ENCODE measurements around the gene TJP1.
"Not testable (repeated sequence)": the region's sequence is repeated elsewhere in the genome, so short reads cannot be mapped to it uniquely, and the experiment has no call there.

Gene TJP1

GRCh38 chr15:29840054-29840453 is 17.8 kb upstream of the TJP1 start:
- in situ Hi-C loops (cut with HindIII; ENCODE audit: low sequenced_read_pairs): no loop called here

DNA sequence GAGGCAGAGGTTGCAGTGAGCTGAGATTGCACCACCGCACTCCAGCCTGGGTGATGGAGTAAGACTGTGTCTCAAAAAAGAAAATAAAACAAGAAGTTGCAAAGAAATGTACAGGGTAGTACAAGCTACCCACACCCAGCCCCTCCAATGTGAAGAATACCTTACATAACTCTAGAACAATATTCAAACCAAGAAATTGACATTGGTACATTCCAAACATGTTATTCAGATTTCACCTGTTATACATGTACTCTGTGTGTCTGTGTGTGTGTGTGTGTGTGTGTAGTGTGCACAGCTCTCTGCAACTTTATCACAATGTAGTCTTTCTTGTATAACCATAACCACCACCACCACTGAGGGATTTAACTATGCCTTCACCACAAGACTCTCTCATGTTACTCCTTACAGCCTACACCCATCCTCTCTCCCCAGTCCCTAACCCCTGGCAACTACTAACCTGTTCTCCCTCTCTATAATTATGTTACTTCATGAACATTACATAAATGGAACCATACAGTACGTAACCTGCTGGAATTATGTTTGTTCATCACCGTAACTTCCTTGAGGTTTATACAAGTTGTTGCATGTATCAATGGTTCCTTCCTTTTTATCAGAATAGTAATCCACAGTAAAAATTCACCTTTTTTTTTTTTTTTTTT is 16.2 kb upstream of the TJP1 start:
- in situ Hi-C loops (cut with HindIII; ENCODE audit: low sequenced_read_pairs): no loop called here

GRCh38 chr15:29835301-29835700 is 13.0 kb upstream of the TJP1 start:
- in situ Hi-C loops (cut with HindIII; ENCODE audit: low sequenced_read_pairs): no loop called here

DNA sequence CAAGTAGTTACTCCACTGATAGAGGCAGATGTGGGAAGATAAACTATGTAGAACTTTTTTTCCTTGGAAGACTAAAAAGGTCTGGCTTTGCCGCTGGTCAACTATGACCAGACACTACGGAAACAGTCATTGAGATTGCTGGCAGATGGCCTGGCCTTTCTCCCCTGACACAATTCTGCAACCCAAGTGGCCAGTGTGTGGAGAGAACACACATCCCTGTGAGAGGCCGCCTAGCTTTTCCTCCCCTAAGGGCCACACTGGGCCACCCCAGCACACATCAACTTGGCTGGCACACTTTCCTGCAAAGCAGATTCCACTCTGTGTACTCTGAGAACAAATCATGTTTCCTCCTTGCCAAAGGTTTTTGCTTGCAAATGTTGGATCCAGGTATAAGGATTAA is 10.4 kb upstream of the TJP1 start:
- in situ Hi-C loops (cut with HindIII; ENCODE audit: low sequenced_read_pairs): no loop called here

DNA sequence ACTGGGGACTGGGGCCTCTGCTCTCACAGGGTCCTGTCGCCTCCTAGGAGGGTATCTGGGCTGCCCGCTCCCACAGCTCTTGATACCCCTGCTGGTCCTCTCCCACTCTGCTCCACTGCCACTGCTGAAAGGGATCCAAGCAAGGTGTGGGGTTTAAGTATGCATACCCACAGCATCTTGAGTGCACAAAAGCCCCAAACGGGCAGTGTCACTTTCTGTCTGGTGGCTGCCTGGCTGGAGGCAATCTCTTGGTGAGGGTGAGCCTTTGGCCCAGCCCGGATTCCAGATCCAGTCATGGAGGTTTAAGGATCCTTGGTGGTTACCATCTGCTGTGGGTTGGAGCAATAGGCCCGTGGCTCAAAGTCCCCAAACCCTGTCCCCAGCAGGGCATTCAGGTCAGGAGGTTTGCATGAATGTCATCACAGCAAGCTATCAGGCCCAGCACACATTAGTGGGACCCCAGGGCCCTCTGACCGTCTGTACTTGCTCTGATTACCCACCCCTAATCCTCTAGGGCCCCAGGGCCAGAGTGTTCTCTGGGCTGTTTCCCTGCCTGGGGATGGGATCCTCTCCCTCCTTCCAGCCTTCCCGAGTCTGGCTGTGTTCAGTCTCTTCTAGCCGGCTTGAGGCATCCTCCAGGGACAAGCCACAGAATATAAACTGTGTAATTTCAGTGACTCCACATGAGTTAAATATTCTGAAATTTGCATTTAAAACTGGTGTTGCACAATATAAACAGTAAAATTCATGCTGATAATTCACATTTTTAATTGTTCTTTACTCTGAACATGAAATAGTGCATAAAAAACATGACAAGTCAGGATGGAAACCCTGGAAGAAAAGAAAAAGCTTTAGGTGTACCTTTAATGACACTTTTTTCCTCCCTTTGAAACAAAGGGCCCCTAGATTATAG is 4.9 kb upstream of the TJP1 start:
- in situ Hi-C loops (cut with HindIII; ENCODE audit: low sequenced_read_pairs): no loop called here

DNA sequence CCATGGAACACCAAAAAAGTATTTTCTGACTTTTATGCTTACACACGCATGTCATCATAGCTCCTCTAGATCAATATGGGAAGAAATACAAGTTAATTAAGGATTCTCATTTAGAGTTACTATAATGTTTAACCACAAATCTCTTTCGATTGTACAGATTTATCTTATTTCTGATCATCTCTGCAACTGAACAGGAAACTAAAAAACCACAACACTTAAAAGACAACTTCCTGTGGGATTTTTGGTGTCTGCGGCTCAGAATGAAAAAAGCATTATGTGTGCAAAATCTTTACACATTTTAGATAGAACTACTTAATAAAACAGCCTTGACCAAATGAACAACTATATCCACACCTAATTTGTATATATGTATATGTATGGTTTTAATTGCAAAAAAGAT is 3.0 kb upstream of the TJP1 start:
- in situ Hi-C loops (cut with HindIII; ENCODE audit: low sequenced_read_pairs): no loop called here

- in situ Hi-C loops (cut with HindIII; ENCODE audit: low sequenced_read_pairs): no loop called here
Measured at GRCh38 chr15:29822684-29823459, 604 bp upstream of the TJP1 start.

- in situ Hi-C loops (cut with HindIII; ENCODE audit: low sequenced_read_pairs): no loop called here
Measured at GRCh38 chr15:29821416-29822099, 710 bp downstream of the TJP1 start.

- in situ Hi-C loops (cut with HindIII; ENCODE audit: low sequenced_read_pairs): no loop called here
Measured at GRCh38 chr15:29820394-29821154, 1.7 kb downstream of the TJP1 start.

GRCh38 chr15:29819979-29820378 is 2.3 kb downstream of the TJP1 start:
- in situ Hi-C loops (cut with HindIII; ENCODE audit: low sequenced_read_pairs): no loop called here

- in situ Hi-C loops (cut with HindIII; ENCODE audit: low sequenced_read_pairs): no loop called here
Measured at GRCh38 chr15:29818141-29818540, 4.1 kb downstream of the TJP1 start.

GRCh38 chr15:29817455-29817854 is 4.8 kb downstream of the TJP1 start:
- in situ Hi-C loops (cut with HindIII; ENCODE audit: low sequenced_read_pairs): not testable (repeated sequence)

DNA sequence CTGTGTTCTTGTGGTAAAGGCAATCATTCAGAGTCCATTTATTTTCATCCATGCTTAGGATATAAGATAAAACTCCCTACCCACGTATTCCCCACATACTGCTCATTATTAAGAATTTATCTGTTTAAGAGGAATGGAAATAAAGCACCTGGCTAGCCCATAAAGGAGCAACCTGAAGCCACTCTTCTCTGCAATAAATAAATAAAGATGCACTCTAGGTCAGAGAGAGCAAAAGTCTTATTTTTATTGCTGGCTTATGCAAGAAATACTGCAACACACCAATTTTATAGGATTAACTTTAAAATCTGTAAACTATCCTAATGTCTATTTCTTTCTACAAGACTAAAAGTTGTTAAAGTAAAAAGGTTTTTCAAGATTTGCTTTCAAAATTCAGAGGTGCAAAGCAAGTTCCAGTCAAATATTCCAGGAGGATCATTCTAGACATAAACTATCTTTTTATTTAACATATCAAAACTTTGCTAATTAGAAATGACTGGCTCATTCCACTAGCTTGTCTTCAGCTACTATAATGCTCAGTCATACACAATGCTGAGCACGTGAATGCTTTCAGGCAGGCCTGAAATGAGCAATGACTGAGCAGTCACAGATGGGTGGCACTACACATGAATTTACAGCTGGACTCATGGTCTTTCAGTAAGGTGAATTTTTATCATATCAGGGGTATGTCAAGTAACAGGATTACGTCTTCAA is 7.1 kb downstream of the TJP1 start:
- in situ Hi-C loops (cut with HindIII; ENCODE audit: low sequenced_read_pairs): no loop called here

- in situ Hi-C loops (cut with HindIII; ENCODE audit: low sequenced_read_pairs): no loop called here
Measured at GRCh38 chr15:29813009-29813408, 9.3 kb downstream of the TJP1 start.

GRCh38 chr15:29812384-29812694 is 9.9 kb downstream of the TJP1 start:
- in situ Hi-C loops (cut with HindIII; ENCODE audit: low sequenced_read_pairs): no loop called here

DNA sequence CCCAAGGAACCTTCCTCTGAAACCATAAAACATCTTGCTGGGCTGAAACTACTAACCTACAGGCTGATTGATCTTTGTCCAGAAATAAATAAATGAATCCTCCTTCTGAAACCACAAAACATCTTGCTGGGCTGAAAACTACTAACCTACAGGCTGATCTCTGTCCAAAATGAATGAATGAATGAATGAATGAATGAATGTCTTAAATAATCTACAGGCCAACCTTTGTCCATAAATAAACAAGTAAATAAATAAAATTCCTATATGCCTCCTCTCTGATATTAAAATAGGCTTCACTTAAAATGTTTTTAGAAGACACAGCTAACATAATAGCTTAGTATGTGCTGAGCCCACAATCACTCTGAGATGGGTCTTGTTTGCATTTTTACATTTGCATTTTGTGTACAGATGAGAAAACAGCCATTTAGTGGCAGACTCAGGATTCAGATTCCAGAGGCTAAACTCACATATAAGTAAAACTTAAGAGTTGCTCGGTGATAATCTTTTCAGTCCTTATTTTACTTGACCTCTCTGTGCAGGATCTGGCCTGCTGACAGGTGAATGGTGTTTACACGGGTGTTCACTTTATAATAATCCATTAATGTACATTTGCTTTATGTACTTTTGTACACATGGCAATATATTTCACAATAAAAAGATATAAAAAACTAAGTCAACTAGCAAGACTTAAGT is 10.4 kb downstream of the TJP1 start:
- in situ Hi-C loops (cut with HindIII; ENCODE audit: low sequenced_read_pairs): no loop called here

DNA sequence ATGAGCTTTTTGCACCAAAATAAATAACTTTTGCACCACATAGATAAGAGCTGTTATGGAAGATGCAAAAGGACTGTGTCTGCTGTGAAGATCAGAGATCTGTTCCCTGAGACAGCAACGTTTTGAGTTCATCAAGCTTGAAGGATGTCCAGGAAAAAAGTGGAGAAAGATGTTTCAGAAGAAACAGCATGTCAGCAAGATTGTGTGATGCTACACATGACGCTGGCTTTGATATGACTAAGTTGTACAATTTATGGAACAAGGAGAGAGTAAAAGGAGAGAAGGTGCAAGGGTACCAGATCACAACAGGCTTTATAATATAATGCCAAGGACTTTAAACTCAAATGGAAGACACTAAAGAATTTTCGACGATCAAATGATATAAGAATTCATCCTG is 16.6 kb downstream of the TJP1 start:
- in situ Hi-C loops (cut with HindIII; ENCODE audit: low sequenced_read_pairs): no loop called here

DNA sequence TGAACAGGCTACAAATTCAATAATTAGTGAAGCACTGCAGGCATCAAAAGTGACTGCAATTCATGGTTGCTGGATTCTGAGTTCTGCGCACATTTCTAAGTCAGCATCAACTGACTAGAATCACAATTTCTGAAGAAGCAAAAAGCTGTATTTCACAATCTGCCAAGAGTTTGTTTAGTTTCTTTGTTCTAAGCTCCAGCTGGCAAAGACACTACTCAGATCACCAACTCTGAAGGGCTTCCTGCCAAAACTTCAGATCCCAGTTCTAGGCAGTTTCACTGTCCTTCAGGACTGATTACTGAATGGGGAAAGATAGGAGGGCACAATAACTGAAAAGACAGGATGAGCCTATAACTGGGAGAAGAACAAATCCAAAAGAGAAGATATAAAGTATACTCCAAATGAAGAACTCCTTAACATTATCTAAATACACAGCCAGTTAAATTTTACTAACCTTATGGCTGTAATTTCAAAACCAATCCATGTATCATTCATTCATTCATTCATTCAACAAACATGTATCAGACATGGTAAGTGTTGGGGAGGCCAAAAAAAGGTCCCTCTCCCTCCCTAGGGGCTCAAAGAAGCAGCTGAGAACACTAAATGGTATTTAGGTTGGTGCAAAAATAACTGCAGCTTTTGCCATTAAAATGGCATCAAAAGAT is 17.1 kb downstream of the TJP1 start:
- in situ Hi-C loops (cut with HindIII; ENCODE audit: low sequenced_read_pairs): no loop called here

DNA sequence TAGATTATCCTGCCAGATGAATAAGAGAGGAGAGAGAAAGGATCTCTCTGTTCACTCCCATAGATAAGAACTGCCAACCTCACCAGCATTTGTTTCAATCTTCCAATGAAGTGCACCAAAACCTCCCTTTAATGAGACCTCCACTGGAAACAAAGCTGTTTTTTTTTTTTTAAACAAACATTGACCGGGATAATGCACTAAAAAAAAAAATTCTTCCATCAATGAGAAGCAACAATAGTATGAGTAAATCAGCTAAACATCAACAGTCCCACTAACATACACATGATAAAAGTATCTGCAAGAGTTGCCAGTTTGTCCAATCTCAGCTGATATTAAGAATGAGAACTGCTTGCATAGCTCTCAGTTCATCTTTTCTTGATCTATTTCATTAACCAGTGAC is 19.9 kb downstream of the TJP1 start:
- in situ Hi-C loops (cut with HindIII; ENCODE audit: low sequenced_read_pairs): no loop called here
